Colonic mucosa (tissue), 4 donors: Measurements from ENCODE around the gene CBARP. TPM values are rescaled to one million over a fixed set of nuclear protein-coding genes. Genes with fewer than 3 reads are reported as not detected.

Experiments
- DNase-seq: peaks from one replicate; pipeline ENCODE4 v3.0.0-alpha.2; 2020
- H3K27ac ChIP-seq: fragments of 200-600 bp; one replicate; pipeline ENCODE4 v1.8.0; 2021
- H3K27me3 ChIP-seq: fragments of 200-600 bp; one replicate; pipeline ENCODE4 v1.8.0; 2021
- H3K36me3 ChIP-seq: fragments of 200-600 bp; one replicate; pipeline ENCODE4 v1.8.0; 2021
- H3K4me1 ChIP-seq: fragments of 200-600 bp; one replicate; pipeline ENCODE4 v1.8.0; 2021; ENCODE audit warnings: mild to moderate bottlenecking
- H3K4me3 ChIP-seq: fragments of 200-600 bp; one replicate; pipeline ENCODE4 v1.8.0; 2021
- H3K9ac ChIP-seq, 2 donors: one replicate each; pipeline ENCODE4 v1.7.0; 2013; ENCODE audit warnings: control low read depth in 2 of 2, low read depth in 2 of 2, low read length in 2 of 2
- H3K9me3 ChIP-seq: fragments of 200-600 bp; one replicate; pipeline ENCODE4 v1.8.0; 2021
- intact Hi-C: fragments of 100-400 bp; cut with DNase I; formaldehyde crosslinking; loops from one replicate; pipeline ENCODE4 v1.14.1; 2022
- total RNA-seq, 2 donors: library from RNA; stranded (reverse); fragmentation: NEBNext Ultra II Directional in 1 of 2; extraction: Animal tissue kit (Norgen Biotek cat#: 25700) in 1 of 2; gene quantifications; one replicate each; pipeline ENCODE4 v1.2.1, GENCODE V29; 2021
- TF ChIP-seq, protein P1 (sequence below): fragments of 200-600 bp; IDR thresholded peaks from one replicate; pipeline ENCODE4 v1.8.0; 2022; ENCODE audit warnings: antibody characterized with exemption, mild to moderate bottlenecking
- donor health status: healthy.
- donor health status: DM: no; HTN: no; CAD: no.
- donor health status: DM: no; HTN: no; CAD: no.

The CBARP gene
- total RNA-seq, 2 donors from 2014 or later: 0.22 to 0.48 TPM

DNA sequence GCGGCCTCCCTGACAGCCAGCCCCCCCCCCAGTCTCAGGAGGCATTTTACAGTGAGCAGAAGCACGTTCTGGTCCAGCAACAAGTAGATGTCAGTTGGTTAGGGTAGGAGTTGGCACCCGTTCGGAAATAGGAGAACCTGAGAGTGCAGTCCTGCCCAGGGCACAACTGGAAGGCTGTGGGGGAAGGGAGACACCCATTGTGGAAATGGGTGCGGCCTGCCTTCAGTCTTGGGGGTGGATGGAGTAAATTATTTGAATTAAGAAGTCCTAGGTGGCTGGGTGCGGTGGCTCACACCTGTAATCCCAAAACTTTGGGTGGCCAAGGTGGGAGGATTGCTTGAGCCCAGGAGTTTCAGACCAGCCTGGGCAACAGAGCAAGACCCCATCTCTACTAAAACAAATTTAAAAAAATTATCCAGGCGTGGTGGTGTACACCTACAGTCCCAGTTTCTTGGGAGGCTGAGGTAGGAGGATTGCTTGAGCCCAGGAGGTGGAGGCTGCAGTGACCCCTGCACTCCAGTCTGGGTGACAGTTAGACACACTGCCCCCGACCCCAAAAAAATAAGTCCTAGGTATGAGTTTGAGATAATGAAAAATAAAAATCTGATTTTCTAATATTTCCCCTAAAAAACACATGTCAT is 32.5 kb upstream of the CBARP start:
- Histone ChIP-seq H3K36me3 (peaks cover 10% of the 10 kb centered on the region), H3K4me3 (peak overlapping the region; percentile 71), H3K27ac (peak overlapping the region; percentile 96), H3K27me3 (no peaks in the 10 kb centered on the region), H3K9me3 (no peaks in the 10 kb centered on the region), H3K9ac (peak overlapping the region; percentile 88 to 97), H3K4me1 (peaks cover 63% of the 10 kb centered on the region)
- DNase-seq: peak; percentile 63
- intact Hi-C loops: no loop called here
- TF ChIP-seq, protein P1, sequence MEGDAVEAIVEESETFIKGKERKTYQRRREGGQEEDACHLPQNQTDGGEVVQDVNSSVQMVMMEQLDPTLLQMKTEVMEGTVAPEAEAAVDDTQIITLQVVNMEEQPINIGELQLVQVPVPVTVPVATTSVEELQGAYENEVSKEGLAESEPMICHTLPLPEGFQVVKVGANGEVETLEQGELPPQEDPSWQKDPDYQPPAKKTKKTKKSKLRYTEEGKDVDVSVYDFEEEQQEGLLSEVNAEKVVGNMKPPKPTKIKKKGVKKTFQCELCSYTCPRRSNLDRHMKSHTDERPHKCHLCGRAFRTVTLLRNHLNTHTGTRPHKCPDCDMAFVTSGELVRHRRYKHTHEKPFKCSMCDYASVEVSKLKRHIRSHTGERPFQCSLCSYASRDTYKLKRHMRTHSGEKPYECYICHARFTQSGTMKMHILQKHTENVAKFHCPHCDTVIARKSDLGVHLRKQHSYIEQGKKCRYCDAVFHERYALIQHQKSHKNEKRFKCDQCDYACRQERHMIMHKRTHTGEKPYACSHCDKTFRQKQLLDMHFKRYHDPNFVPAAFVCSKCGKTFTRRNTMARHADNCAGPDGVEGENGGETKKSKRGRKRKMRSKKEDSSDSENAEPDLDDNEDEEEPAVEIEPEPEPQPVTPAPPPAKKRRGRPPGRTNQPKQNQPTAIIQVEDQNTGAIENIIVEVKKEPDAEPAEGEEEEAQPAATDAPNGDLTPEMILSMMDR: no peak

DNA sequence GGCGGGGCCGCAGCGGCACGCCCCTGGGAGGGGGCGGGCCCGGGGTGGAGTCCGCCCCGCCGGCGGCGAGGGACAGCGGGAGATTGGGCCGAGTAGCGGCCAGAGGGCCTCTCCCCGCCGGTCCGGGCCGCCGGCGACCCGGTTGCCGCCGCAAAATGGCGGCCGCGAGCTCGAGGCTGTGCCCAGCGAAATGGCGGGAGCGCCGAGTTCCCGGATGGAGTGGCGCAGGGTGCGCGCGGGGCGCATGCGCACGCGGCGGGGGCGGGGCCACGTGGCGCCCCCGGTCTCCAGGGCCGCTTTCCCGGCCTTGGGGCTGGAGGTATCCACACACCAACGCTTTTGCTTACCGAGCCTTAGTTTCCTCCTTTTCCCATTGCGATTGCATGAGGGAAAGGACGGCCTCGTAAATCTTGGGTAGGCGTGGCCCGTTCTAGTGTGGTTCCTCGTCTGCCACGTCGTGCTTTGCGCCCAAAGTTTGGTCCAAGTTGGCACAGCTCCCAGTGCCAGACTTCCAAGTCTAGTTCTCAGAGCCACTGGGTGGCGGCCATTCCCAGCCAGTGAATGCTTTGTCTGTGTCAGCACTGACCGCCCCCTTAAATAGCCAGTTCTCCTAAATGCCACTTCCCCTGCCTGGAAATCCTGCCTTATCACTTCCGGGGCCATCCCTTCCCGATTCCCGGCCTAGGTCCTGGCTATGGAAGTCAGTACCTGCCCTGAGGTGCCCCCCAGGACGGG is 31.8 kb upstream of the CBARP start:
- intact Hi-C loops: no loop called here
- TF ChIP-seq, protein P1: no peak
- DNase-seq: peak; percentile 91
- Histone ChIP-seq H3K9ac (peak overlapping the region; percentile 88 to 97), H3K4me3 (peak overlapping the region; percentile 71), H3K27me3 (no peaks in the 10 kb centered on the region), H3K4me1 (peaks cover 58% of the 10 kb centered on the region), H3K36me3 (peaks cover 10% of the 10 kb centered on the region), H3K27ac (peak overlapping the region; percentile 96), H3K9me3 (no peaks in the 10 kb centered on the region)

DNA sequence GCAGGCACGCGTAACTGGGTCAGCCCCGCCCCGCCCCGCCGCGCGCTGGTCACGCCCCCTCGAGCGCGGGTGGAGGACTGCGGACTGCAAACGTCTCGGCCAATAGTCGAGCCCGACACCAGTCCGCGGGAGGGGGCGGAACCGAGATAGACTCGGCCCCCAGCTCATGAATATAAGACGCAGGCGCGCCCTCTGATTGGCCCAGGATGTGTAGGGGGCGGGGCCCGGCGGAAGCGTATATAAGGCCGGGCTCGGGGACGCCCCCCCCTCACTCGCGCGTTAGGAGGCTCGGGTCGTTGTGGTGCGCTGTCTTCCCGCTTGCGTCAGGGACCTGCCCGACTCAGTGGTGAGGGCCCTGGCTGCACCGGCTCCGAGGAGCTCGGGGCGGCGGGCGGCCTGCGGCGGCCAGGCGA is 31.3 kb upstream of the CBARP start, which contains the start of gene CIRBP:
CIRBP (plus strand) TSS at position 268 of the 413 bp plus-strand sequence. CDS start 1,602 bp downstream, outside the sequence.
- intact Hi-C loops: no loop called here
- peaks cover 52% of the 10 kb centered on the region for H3K4me1 ChIP-seq
- peak; percentile 100 for DNase-seq
- peak within 1 kb of the TSS; percentile 88 to 97 for H3K9ac ChIP-seq
- peaks cover 9% of the 10 kb centered on the region for H3K36me3 ChIP-seq
- H3K4me3 ChIP-seq: peak within 1 kb of the TSS; percentile 71
- TF ChIP-seq, protein P1: no peak
- no peaks in the 10 kb centered on the region for H3K9me3 ChIP-seq
- peak within 1 kb of the TSS; percentile 96 for H3K27ac ChIP-seq
- no peaks in the 10 kb centered on the region for H3K27me3 ChIP-seq

DNA sequence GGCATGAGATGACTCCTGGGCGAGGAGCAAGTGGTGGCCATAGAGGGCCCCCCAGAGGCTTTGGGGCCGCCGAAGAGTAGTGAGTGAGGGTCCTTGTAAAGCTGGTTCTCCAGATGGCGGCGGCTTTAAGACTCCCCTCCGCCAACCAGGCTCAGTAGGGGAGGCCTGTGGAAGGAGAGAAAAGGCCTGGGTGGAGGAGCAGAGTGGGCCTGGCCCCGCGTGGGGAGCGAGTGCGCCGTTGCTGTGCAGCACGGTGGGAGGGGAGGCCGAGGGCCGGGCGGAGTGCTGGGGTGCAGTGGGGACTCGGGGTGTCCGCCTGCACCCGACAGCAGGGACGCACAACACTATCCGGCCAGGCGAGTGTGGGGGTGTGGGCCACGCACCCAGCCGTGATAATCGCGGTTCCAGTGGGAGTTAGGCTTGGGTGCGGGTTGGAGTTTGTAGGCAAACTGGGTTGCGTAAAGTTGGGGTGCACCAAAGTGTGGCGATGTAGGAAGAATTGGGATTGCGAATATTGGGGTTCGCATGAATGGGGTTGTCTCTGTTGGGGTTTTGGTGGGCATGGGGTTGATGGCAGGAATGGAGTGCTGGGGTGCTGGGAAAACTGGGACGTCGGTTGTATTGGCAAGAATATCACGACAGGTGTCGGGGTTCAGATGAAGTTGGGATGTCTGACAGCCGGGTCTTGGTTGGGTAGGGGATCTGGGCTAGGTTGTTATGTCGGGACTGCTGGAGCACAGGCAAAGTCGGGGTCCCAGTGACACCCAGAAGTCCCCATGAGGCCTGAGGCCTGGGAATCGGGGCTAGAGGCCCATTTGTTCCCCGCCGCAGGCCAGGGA is 30.6 kb upstream of the CBARP start:
- peak overlapping the region; percentile 12 for H3K4me3 ChIP-seq
- peaks cover 6% of the 10 kb centered on the region for H3K36me3 ChIP-seq
- no peaks in the 10 kb centered on the region for H3K27me3 ChIP-seq
- intact Hi-C loops: no loop called here
- peaks cover 46% of the 10 kb centered on the region for H3K4me1 ChIP-seq
- H3K9ac ChIP-seq: peak overlapping the region; percentile 13 to 77
- TF ChIP-seq, protein P1: no peak
- H3K27ac ChIP-seq: peak overlapping the region; percentile 96
- H3K9me3 ChIP-seq: no peaks in the 10 kb centered on the region
- DNase-seq: no peak
